Measurements from ENCODE around the gene TRPM3.

TRPM3 gene

DNA sequence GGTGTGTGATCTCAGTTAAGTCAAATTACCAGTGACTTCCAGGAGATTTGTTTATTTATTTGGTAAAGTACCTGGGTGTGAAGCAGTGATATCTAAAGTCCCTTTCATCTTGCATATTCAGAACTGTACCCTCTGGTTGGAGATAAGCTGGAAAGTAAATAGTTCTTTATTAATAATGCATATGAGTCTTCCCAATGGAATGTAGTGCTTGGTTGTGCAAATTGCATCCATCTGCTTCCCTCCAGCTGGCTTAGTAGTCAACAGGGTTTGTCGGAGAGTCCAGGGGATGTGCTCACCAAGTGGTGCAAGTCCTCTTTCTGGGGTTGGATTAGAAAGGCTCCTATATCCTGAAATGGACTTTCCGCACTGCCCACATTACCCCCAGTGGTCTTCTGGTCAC is 42.0 kb downstream of the TRPM3 start:
- DNase-seq (no peak), ATAC-seq (replicated peaks) (no peak)
- H3K27me3 Mint-ChIP-seq = no peaks in the 10 kb centered on the region
- H3K4me3 Mint-ChIP-seq = no peak overlapping the region
- no peaks in the 10 kb centered on the region for H3K36me3 Mint-ChIP-seq (ENCODE audit: insufficient read depth)
- no peak overlapping the region for H3K27ac Mint-ChIP-seq
- H3K9me3 Mint-ChIP-seq = peaks cover 0 to 7% of the 10 kb centered on the region in 2 donors
- no peaks in the 10 kb centered on the region for H3K4me1 Mint-ChIP-seq (ENCODE audit: low read depth in 2 of 2)

DNA sequence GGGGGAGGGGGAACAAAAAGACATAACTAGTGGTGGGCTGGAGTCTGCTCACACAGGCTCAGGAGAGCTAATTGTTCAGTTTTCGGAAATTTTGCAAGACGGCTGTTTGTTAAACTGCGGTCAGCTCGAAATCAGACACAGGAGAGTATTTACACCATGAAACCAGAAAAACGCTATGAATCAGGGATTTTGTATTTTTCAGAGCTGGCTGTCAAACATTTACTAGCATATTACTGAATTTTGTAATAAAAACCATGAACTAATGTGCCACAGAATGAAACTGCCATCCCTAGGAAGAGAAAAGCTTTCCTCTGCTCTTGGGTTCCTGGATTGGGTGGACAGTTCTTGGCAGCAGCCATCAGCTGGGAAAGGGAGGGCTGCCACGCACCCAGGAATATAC is 45.3 kb downstream of the TRPM3 start:
- no peak overlapping the region for H3K27ac Mint-ChIP-seq

DNA sequence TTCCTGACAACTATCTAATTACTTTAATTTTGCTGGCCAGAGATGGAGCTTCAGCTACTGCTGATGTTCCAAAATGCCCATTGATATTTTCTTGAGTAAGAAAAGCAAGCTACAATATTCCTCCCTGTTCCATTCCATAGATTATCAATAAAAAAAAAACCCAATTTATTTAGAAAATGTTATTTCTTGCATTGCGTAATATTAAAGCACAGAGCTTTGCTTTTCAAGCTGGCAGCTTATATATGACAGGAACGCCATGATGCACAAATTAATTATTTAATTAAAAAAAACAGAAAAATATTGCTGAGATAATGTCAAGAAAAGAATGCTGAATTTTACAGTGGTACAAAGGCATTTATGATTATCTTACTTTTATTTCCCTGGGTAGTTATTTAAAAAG is 47.9 kb downstream of the TRPM3 start:
- no peaks in the 10 kb centered on the region for H3K4me1 Mint-ChIP-seq (ENCODE audit: low read depth in 2 of 2)
- peaks cover 0 to 7% of the 10 kb centered on the region in 2 donors for H3K9me3 Mint-ChIP-seq
- DNase-seq (no peak), ATAC-seq (replicated peaks) (no peak)
- H3K36me3 Mint-ChIP-seq (ENCODE audit: insufficient read depth) = no peaks in the 10 kb centered on the region
- H3K27ac Mint-ChIP-seq = no peak overlapping the region
- H3K27me3 Mint-ChIP-seq = no peaks in the 10 kb centered on the region
- no peak overlapping the region for H3K4me3 Mint-ChIP-seq

More for the DNA sequence above, 45.3 kb downstream of the TRPM3 start:
- Mint-ChIP-seq H3K4me3 (no peak overlapping the region), H3K36me3 (ENCODE audit: insufficient read depth) (no peaks in the 10 kb centered on the region), H3K9me3 (peaks cover 0 to 7% of the 10 kb centered on the region in 2 donors), H3K4me1 (ENCODE audit: low read depth in 2 of 2) (no peaks in the 10 kb centered on the region), H3K27me3 (no peaks in the 10 kb centered on the region)
- ATAC-seq (replicated peaks) (no peak), DNase-seq (no peak)

DNA sequence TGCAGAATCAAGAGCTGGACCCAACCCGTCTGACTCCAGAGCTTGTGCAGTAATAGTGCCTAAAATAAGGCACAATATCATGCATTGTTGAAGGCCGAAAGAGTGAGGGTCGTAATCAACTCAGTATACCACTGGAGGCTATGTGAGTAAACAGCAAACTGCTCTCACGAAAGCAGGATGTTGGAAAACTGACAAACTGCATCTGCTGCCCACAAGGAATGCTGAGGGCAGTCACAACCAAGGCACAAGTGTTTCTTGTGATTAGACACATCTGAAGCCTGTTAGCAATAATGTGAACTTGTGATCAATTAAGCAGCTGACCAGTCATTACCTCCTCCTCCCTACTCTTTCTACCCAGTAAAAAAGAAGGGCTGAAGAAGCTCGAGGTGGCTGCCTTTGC is 48.8 kb downstream of the TRPM3 start:
- Mint-ChIP-seq H3K4me1 (ENCODE audit: low read depth in 2 of 2) (no peaks in the 10 kb centered on the region), H3K27ac (no peak overlapping the region), H3K36me3 (ENCODE audit: insufficient read depth) (no peaks in the 10 kb centered on the region), H3K9me3 (peaks cover 0 to 7% of the 10 kb centered on the region in 2 donors), H3K4me3 (no peak overlapping the region), H3K27me3 (no peaks in the 10 kb centered on the region)
- DNase-seq (no peak), ATAC-seq (replicated peaks) (no peak)

DNA sequence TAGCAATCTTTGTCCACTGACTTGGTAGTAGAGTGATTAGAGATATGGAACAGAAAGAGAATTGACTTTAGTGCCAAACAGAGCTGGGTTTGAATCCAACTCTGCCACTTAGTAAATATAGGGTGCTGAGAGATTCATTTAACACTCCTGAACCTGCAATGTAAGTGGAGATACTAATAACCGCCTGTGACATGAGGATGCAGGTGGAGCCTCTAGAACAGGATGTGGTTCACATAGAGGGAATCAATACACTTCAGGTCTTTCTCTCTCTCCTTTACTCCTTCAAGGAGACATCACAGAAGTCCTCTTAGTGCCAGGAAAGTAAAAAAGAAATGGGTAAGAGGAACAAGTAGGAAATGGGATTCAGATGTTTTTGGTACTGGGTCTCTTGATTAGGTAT is 49.8 kb downstream of the TRPM3 start:
- Mint-ChIP-seq H3K27ac (no peak overlapping the region), H3K4me1 (ENCODE audit: low read depth in 2 of 2) (no peaks in the 10 kb centered on the region), H3K27me3 (no peaks in the 10 kb centered on the region), H3K36me3 (ENCODE audit: insufficient read depth) (no peaks in the 10 kb centered on the region), H3K9me3 (peaks cover 0 to 5% of the 10 kb centered on the region in 2 donors), H3K4me3 (no peak overlapping the region)
- ATAC-seq (replicated peaks) (no peak), DNase-seq (no peak)

DNA sequence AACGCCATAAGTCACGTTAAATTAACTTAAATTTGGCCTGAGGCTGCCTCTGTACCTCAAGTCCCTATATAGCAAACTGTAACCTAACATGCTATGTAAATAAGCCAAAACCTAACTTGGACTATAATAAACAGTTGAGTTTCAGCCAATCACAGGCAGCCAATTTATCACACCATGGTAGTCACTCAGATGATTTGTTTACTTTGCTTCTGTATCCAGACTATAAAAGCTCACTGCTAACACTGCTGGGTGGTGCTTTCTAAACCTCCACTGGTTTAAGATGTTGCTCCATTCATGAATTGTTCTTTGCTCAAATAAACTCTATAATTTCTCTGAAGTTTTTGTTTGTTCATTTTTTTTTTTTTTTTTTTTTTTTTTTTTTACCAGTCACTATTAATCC is 62.8 kb downstream of the TRPM3 start:
- Mint-ChIP-seq H3K27me3 (no peaks in the 10 kb centered on the region), H3K36me3 (ENCODE audit: insufficient read depth) (no peaks in the 10 kb centered on the region), H3K4me1 (ENCODE audit: low read depth in 2 of 2) (no peaks in the 10 kb centered on the region), H3K9me3 (no peaks in the 10 kb centered on the region), H3K4me3 (no peak overlapping the region), H3K27ac (no peak overlapping the region)
- DNase-seq (no peak), ATAC-seq (replicated peaks) (no peak)

DNA sequence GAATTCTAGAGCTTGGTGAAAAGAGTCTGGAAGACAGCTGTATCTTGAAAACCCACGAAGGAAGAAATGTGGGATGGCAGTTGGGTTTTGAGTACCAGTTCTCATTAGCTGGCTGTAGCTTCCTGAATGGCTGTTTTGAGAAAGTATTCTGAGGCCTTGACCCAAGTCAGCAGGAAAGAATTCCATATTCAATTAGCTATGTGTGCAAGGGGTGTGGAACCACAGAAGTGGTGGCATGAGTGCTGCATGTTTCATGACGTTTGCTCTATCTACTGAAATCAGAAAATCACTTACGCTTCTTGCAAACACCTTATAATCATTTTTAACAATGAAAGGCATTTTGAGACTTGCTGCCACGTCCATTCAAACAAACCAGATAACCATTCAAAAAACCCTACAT is 69.1 kb downstream of the TRPM3 start:
- no peaks in the 10 kb centered on the region for H3K4me1 Mint-ChIP-seq (ENCODE audit: low read depth in 2 of 2)
- ATAC-seq (replicated peaks) (no peak), DNase-seq (no peak)
- no peak overlapping the region for H3K4me3 Mint-ChIP-seq
- no peaks in the 10 kb centered on the region for H3K27me3 Mint-ChIP-seq
- H3K36me3 Mint-ChIP-seq (ENCODE audit: insufficient read depth) = no peaks in the 10 kb centered on the region
- H3K9me3 Mint-ChIP-seq = no peaks in the 10 kb centered on the region
- no peak overlapping the region for H3K27ac Mint-ChIP-seq

DNA sequence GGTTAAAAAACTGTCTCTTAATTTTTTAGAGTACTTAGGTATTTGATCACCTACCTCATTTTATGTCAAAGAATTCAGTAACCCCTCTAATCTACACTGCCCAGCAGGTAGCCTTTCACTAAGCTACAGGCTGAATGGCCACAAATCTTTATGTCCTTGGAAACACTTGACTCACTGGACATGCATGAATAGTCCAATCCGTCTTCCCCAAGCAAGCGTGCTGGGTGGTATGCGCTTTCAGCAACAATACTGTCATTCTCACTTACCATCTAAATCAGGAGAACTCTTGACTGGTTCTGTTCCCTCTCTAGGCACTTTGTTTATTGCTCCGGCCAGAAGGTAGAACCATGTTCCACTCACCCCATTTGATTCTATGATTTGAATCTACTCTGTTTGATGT is 73.1 kb downstream of the TRPM3 start:
- H3K27ac Mint-ChIP-seq = no peak overlapping the region
- H3K9me3 Mint-ChIP-seq = no peaks in the 10 kb centered on the region
- no peak for ATAC-seq (replicated peaks)
- H3K4me1 Mint-ChIP-seq (ENCODE audit: low read depth in 2 of 2) = no peaks in the 10 kb centered on the region
- H3K27me3 Mint-ChIP-seq = no peaks in the 10 kb centered on the region
- H3K36me3 Mint-ChIP-seq (ENCODE audit: insufficient read depth) = no peaks in the 10 kb centered on the region
- no peak for DNase-seq
- no peak overlapping the region for H3K4me3 Mint-ChIP-seq

DNA sequence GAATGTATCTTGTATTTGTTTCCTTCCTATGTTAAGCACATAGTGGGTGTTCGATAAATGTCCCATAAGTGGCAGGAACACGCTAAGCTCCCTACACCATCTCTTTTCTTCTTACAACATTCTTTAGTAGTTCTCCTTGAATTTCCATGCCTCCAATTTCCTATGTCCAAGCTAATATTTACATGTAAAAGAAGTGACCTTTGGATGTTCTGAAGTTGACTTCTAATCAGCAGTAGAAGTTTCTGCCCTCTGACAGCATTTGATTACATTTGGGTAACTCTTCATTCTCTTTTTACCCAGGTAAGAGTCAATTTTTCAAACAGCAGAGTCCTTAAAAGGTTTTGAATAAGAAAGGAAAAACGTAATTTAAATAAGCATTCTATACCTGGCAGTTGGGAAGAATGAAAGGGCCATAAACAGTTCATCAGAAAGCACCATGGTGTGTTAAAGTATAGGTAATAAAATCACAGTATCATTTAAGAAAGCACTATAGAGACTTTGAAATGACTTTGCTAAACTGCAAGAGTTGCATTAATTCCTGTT is 78.9 kb downstream of the TRPM3 start:
- no peak for DNase-seq
- Mint-ChIP-seq H3K9me3 (no peaks in the 10 kb centered on the region), H3K27me3 (no peaks in the 10 kb centered on the region), H3K4me1 (ENCODE audit: low read depth in 2 of 2) (no peaks in the 10 kb centered on the region), H3K36me3 (ENCODE audit: insufficient read depth) (no peaks in the 10 kb centered on the region), H3K4me3 (no peak overlapping the region), H3K27ac (no peak overlapping the region)
- ATAC-seq (replicated peaks) = no peak

DNA sequence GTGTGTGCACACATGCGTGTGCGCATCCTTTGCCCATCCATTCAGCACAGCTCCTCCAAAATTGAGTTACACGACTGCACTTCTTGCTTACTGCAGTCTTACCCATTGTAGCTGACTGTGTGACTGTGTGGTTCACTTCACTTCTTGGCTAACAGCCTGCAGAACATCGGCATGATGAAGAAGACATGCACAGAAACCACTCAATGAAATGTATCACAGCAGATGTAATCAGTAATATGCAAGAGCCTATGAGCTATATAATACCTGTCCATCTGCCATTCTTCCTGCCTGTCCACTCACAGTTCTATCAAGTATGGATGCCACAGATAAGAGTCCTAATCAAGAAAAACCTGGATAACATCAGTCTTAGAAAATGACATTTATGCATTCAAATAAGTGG is 83.9 kb downstream of the TRPM3 start:
- H3K4me1 Mint-ChIP-seq (ENCODE audit: low read depth in 2 of 2) = no peaks in the 10 kb centered on the region
- no peak overlapping the region for H3K27ac Mint-ChIP-seq
- H3K27me3 Mint-ChIP-seq = no peaks in the 10 kb centered on the region
- H3K36me3 Mint-ChIP-seq (ENCODE audit: insufficient read depth) = no peaks in the 10 kb centered on the region
- H3K4me3 Mint-ChIP-seq = no peak overlapping the region
- no peak for DNase-seq
- no peak for ATAC-seq (replicated peaks)
- H3K9me3 Mint-ChIP-seq = no peaks in the 10 kb centered on the region

DNA sequence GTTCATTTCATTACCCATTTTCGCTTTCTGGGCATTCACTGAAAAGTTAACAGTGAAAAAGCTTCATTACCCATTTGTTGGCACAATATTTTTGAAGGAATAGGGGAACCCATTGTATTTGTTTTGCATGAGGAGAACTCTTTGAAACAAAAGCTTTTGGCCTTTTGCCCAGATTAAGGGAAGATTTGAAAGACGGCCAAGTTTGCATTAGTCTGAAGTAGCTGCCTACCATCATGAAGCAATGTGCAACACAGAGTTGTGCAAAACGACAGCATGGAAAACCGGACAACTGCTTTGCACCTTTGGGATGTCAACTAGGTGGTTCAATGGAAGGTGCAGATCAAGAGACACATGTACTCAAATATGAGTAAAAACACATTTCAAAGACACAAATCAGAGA is 84.9 kb downstream of the TRPM3 start:
- no peaks in the 10 kb centered on the region for H3K36me3 Mint-ChIP-seq (ENCODE audit: insufficient read depth)
- no peaks in the 10 kb centered on the region for H3K27me3 Mint-ChIP-seq

DNA sequence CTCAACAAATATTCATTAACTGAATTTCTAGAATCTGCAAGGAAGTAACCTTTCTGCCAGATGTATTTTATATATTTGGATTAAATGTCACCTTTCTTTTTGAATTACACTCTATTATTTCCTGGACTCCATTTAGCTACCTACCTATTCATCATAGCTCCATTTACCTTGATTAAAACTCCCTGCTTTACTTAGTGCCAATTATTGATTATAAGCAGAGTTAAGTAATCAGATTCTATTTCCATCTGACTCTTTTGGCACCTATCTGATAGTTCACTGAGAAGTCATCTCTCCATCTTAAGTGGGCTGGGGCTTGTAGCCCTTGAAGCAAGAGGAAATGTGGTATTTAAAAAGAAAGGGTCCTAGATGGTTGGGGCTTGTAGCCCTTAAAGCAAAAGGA is 88.6 kb downstream of the TRPM3 start:
- DNase-seq (no peak), ATAC-seq (replicated peaks) (no peak)
- Mint-ChIP-seq H3K4me3 (no peak overlapping the region), H3K36me3 (ENCODE audit: insufficient read depth) (no peaks in the 10 kb centered on the region), H3K27me3 (no peaks in the 10 kb centered on the region), H3K27ac (no peak overlapping the region), H3K9me3 (no peaks in the 10 kb centered on the region), H3K4me1 (ENCODE audit: low read depth in 2 of 2) (no peaks in the 10 kb centered on the region)

More for the DNA sequence above, 84.9 kb downstream of the TRPM3 start:
- Mint-ChIP-seq H3K27ac (no peak overlapping the region), H3K4me1 (ENCODE audit: low read depth in 2 of 2) (no peaks in the 10 kb centered on the region), H3K4me3 (no peak overlapping the region), H3K9me3 (no peaks in the 10 kb centered on the region)
- ATAC-seq (replicated peaks) (no peak), DNase-seq (no peak)

DNA sequence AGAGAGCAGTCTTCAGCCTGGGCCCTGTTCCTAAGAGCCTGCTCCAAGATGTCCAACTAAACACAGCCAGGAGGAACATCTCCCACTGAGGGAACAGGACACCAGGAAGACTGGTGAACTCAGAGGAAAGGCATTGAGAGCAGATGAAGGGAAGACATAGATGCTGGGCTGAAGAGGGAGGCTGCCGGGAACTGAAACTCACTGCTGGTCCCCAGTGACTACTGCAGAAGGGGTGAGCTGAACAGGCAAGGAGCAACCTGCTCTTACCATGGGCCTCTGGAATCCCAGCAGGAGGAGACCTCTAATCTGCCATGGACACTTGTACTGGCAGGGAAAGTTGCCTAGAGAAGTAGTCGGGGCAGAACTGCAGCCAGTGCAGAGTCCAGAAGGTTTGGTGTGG is 95.7 kb downstream of the TRPM3 start:
- Mint-ChIP-seq H3K36me3 (ENCODE audit: insufficient read depth) (peaks cover 3% of the 10 kb centered on the region), H3K4me1 (ENCODE audit: low read depth in 2 of 2) (no peaks in the 10 kb centered on the region), H3K4me3 (no peak overlapping the region), H3K27me3 (no peaks in the 10 kb centered on the region), H3K9me3 (peaks cover 8 to 13% of the 10 kb centered on the region in 2 donors), H3K27ac (no peak overlapping the region)
- no peak for DNase-seq
- ATAC-seq (replicated peaks) = no peak

DNA sequence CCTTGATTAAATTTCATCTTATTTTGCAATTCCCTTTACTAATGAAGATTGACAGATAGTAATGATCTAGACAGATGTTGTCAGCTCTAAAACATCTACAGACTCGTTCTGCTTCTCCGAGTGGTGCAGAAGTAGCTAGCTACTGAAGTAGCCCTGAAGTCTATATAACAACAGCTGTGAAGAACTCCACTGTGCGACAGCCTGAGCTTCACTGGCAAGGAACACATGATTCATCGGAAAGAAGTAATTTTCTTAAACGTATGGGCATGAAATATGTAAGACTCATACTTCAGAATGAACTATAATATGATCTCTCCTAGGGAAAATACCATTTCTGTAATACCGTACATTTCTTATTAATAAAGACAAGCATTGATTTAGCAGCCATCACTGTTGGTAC is 96.2 kb downstream of the TRPM3 start:
- Mint-ChIP-seq H3K27ac (no peak overlapping the region), H3K27me3 (no peaks in the 10 kb centered on the region), H3K36me3 (ENCODE audit: insufficient read depth) (peaks cover 3% of the 10 kb centered on the region), H3K4me3 (no peak overlapping the region), H3K4me1 (ENCODE audit: low read depth in 2 of 2) (no peaks in the 10 kb centered on the region), H3K9me3 (peaks cover 8 to 13% of the 10 kb centered on the region in 2 donors)
- no peak for DNase-seq
- no peak for ATAC-seq (replicated peaks)

DNA sequence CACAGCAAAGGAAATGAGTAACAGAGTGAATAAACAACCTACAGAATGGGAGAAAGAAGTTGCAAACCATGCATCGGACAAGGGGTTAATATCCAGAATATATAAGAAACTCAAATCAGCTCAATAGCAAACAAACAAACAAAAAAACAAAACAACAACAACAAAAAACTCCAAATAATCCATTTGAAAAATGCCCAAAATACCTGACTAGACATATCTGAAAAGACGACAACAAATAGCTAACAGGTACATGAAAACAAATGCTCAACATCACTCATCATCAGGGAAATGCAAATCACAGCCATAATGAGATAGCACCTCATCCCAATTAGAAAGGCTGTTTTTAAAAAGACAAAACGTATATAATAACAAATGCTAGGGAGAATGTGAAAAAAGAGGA is 111.2 kb downstream of the TRPM3 start:
- H3K4me3 Mint-ChIP-seq = no peak overlapping the region
- no peaks in the 10 kb centered on the region for H3K4me1 Mint-ChIP-seq (ENCODE audit: low read depth in 2 of 2)
- no peak overlapping the region for H3K27ac Mint-ChIP-seq
- no peak for DNase-seq
- peaks cover 0 to 2% of the 10 kb centered on the region in 2 donors for H3K9me3 Mint-ChIP-seq
- no peak for ATAC-seq (replicated peaks)
- no peaks in the 10 kb centered on the region for H3K27me3 Mint-ChIP-seq
- H3K36me3 Mint-ChIP-seq (ENCODE audit: insufficient read depth) = no peaks in the 10 kb centered on the region
